HG02870 (cell line): ENCODE results near the gene PFKM.
"Not testable (repeated sequence)": the region's sequence is repeated elsewhere in the genome, so short reads cannot be mapped to it uniquely, and the experiment has no call there.

Source experiments
- ATAC-seq: cut with Tn5 transposase; IDR thresholded peaks from one replicate; pipeline ENCODE4 v1.9.1; 2021; ENCODE audit warnings: mild to moderate bottlenecking, moderate library complexity; ENCODE audit not compliant: unreplicated experiment

Gene PFKM

GRCh38 chr12:48110691-48111311 lies 8.4 kb upstream of the PFKM start:
- no peak for ATAC-seq

DNA sequence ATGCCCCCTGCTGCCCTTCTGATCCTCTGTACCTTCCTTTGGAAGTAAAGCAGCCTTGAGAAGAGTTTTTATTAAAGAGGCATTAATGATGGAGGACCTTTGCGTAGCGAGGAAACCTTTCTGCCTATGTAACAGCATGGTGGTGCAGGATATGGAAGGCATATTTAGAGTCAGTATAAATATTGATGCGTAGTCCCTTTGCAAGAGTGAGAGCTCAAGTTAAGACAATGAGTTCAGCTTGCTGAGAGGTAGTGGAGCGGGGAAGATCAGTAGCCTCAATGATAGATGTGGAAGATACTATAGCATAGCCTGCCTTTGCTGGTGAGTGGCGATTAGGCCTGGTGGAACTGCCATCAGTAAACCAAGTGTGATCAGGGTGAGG lies 7.9 kb upstream of the PFKM start:
- ATAC-seq: not testable (repeated sequence)

DNA sequence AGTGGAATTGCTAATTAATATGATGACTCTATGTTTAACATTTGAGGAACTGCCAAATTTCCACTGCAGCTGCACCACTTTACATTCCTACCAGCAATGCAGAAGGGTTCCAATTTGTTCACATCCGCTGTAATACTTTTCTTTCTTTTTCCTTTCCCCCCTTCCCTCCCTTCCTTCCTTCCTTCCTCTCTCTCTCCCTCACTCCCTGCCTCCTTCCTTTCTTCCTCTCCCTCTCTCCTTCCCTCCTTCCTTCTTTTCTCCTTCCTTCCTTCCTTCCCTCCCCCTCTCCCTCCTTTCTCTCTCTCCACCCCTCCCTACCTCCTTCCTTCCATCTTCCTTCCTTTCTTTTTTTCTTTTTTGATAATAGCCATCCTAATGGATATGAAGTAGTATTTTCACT lies 3.2 kb upstream of the PFKM start:
- ATAC-seq: no peak

- no peak for ATAC-seq
Measured at GRCh38 chr12:48118284-48118871, 786 bp upstream of the PFKM start.

- ATAC-seq: no peak
Measured at GRCh38 chr12:48119834-48120195, 651 bp downstream of the PFKM start.

DNA sequence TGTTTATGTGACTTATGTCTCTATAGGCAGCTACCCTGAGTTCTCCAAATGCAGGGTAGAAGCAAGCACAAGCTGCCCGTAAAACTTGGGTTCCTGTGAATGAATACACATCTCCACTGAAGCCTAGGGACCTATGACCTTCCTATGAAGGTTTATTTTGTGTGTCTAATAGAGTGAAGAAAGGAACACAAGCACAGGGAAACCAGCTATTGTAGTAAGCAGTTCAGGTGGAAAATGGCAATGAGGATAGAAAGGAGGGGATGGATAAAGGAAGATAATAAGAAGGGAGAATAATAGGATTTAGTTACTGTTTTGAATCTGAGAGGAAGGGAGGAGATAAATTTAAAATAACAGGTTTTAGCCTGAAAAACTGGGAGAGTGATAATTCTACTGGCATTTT lies 2.4 kb downstream of the PFKM start:
- no peak for ATAC-seq

GRCh38 chr12:48122065-48122834 lies 3.1 kb downstream of the PFKM start:
- no peak for ATAC-seq

GRCh38 chr12:48123169-48123568 lies 4.0 kb downstream of the PFKM start:
- ATAC-seq: no peak

DNA sequence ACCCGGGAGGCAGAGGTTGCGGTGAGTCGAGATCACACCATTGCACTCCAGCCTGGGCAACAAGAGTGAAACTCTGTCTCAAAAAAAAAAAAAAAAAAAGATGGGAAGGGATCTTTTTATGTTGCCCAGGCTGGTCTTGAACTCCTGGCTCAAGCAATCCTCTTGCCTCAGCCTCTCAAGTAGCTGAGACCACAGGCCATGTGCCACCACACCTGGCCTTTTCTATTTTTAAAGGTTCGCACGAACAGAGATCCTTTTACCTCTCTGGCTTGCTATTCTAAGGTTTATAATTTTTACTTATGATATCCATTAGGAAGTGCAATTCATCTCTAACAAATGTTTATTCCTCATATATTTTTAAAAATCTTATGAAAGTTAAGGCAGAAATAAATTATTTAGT lies 6.4 kb downstream of the PFKM start:
- not testable (repeated sequence) for ATAC-seq

GRCh38 chr12:48125985-48126384 lies 6.8 kb downstream of the PFKM start:
- ATAC-seq: no peak

GRCh38 chr12:48126953-48127630 lies 7.9 kb downstream of the PFKM start:
- ATAC-seq: no peak

DNA sequence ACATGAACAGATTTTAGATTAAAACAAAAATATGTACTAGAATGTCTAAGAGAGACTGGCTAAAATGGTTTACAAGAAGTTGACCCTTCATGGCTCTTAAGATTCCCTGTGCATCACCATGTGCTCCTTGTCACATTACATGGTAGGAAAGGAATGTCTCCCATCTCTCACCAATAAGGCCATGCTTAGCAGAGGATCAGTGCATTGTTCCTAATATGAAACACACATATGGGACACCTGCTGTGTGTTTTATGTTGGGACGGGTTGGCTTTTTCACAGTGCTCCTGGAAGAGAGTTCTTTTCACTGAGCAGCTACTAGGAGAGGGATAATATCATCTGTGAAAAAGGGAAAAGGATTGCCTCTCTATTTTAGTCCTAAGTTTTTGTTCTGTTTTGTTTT lies 9.6 kb downstream of the PFKM start:
- no peak for ATAC-seq

DNA sequence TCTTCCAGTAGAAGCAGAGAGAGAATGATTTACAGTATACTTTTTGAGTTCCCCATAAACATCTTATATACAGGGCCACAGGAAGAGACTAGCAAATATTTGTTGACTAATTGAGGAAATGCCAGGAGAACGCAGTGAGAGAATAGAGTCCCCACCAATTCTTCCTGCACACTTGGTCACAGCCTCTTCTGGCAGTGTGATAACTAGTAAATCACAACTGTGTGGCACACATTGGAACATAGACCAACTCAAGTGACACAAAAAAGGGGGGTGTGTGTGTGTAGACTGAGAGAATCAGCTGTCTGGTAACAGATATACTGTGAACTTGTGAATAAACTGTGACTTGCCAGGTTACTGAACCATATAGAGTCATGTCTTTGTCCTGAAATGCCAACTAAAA lies 10.2 kb downstream of the PFKM start:
- no peak for ATAC-seq

GRCh38 chr12:48131517-48131916 lies 12.4 kb downstream of the PFKM start:
- ATAC-seq: no peak

DNA sequence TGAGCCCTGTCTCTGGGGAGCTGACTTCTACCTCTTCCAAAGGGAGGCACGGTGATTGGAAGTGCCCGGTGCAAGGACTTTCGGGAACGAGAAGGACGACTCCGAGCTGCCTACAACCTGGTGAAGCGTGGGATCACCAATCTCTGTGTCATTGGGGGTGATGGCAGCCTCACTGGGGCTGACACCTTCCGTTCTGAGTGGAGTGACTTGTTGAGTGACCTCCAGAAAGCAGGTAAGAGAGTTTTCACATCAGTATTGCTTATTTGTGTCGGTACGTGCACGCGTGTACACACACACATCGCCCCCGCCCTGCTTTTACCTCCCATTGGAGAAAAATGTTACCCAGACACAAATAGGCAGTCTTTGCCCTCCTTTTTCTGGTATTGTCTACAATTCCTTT lies 13.7 kb downstream of the PFKM start:
- no peak for ATAC-seq

DNA sequence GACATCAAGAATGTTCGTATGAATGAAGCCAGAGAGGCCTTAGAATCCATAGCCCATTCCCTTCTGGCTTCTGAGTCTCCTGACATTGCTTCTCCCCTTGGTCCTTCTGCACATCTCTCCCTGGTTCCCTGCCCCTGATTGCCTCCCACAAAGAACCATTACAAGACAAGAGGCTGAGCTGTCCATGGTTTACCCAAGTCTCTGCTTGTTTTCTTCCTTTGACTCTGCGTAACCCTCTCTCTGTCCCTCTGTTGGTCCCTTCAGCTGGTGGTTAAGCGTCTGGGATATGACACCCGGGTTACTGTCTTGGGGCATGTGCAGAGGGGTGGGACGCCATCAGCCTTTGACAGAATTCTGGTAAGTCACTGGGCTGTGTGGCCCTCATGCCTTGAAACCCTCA lies 15.9 kb downstream of the PFKM start:
- no peak for ATAC-seq

DNA sequence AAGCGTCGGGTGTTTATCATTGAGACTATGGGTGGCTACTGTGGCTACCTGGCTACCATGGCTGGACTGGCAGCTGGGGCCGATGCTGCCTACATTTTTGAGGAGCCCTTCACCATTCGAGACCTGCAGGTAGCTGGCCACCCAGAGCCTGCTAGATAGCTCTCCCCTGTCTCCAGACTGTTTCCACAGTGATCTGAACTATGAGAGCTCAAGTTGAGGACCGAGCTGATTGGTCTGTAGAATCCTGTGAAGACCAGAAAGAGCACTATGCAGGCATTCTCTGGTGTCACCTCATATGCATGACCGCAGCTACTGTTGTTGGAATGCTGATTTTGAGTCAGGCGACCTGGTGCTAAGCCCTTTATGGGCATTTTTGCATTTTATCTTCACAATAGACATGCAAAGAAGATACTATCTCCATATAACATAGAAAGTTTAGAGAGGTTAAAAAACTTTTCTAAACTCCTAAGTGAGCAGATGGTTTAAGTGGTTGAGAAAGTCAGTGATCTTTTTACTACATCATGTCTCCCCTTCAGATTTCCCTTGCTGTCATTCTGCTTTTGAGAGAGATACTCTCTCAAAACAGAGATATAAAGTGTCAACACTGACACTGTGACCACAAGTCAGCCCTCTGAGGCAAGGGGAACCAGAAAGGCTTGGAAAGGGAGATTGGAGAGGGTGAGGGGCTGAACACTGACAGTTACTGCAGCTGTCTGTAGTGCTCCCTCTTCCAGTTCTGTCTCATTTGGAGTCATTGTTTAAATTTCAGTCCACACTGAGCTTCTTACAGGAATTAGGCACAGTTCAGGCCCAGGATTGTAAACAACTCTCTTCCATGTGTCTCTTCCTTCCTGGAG lies 23.9 kb downstream of the PFKM start:
- ATAC-seq: no peak

DNA sequence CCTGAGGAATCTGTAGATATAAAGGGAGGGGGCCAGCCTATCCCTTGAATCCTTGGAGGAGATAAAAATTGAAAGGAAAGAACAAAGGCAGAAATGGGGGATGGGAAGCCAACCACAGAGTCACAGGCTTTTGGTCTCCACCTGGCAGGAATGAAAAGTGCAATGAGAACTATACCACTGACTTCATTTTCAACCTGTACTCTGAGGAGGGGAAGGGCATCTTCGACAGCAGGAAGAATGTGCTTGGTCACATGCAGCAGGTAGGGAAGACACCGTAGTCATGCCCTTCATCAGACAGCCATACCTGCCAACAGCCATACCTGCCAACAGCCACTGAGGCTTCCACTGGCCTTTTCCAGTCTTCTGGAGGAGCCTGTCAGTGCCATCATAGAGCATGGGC lies 24.7 kb downstream of the PFKM start:
- no peak for ATAC-seq

DNA sequence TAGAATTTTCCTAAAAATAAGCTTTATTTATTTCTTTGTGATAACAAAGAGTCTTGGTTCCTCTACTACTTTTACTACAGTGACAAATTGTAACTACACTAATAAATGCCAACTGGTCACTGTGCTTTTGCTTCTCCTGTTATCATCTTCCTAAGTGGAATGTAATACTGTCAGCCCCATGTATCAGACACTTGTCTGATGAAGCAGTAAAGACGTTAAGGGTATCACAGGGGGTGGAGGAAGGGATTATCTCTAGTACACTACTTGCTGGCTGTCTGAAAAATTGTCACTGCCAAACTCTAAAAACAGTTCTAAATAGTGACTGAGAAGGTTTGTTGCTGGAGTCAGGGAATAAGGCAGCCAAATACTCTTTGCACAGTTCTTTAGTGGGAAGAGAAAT lies 26.8 kb downstream of the PFKM start:
- no peak for ATAC-seq

- no peak for ATAC-seq
Measured at GRCh38 chr12:48151103-48151771, 32.1 kb downstream of the PFKM start.
